SU-DHL-6 (cell line): ENCODE data around the gene RASGRF2.

Experiments used
- CTCF ChIP-seq: fragments of 200-600 bp; sonication (generic); IDR thresholded peaks from one replicate; pipeline ENCODE4 v1.5.1; 2017; ENCODE audit warnings: antibody characterized with exemption, mild to moderate bottlenecking, low read length, moderate library complexity; ENCODE audit not compliant: insufficient read depth, poor library complexity, severe bottlenecking
- EZH2phosphoT487 ChIP-seq: fragments of 200-600 bp; sonication (generic), shearing (Covaris generic); conservative IDR thresholded peaks from 2 replicates; pipeline ENCODE4 v1.6.1; 2018; ENCODE audit warnings: mild to moderate bottlenecking, antibody characterized with exemption, low read length, moderate library complexity, mixed read lengths

DNA sequence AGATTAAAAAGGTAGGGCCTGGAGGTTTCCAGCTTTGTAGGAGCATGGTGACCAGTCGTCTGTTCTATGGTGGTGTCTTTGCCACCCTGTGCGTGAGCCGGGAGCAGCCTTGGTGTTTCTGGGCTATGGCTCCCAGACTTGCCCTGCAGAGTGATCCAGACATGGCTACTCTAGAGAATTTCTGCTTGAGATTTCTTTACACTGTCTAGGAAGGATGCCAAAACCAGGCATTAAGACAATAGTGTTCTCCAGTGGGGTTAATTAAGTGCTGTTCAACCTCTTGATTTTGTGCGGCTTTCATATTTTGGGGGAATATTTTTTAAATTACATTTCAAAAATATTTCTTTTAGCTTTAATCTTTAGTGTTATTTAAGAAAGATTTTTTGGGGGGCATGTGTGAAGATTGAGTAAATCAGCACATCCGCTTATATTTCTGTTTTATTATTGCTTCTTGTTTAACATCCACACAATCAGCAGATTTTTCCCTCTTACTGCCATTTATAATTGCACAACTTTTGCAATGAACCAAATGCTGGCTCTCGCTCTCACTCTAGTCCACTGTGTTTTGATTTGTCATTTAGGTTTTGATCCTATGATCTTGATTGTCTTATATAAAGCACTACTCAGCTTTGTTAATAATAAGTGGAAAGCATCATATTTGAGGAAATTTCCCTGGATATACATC is 110.5 kb downstream of the RASGRF2 start:
- TF ChIP-seq CTCF (no peak), EZH2phosphoT487 (no peak)
